Hepatocyte (in vitro differentiated cells): Measurements from ENCODE around the gene TRAF3. TPM values are rescaled to one million over a fixed set of nuclear protein-coding genes. Genes with fewer than 3 reads are reported as not detected.
A peak's percentile ranks its signal among the peaks of the same experiment; 100 is the strongest.

Source experiments
- DNase-seq: peaks from one replicate; pipeline ENCODE4 v3.0.0-alpha.2; 2016; ENCODE audit warnings: low spot score
- H2AFZ ChIP-seq: fragments of 200-600 bp; sonication (generic); 2 replicates; pipeline ENCODE4 v1.6.0; 2016; ENCODE audit warnings: antibody characterized with exemption, mild to moderate bottlenecking
- H3K27ac ChIP-seq: fragments of 200-600 bp; sonication (generic); 2 replicates; pipeline ENCODE4 v1.5.1; 2016; ENCODE audit warnings: mild to moderate bottlenecking
- H3K27me3 ChIP-seq: fragments of 200-600 bp; sonication (generic); 2 replicates; pipeline ENCODE4 v1.6.1; 2016
- H3K36me3 ChIP-seq: fragments of 200-600 bp; sonication (generic); replicated peaks from 2 replicates; pipeline ENCODE4 v1.5.1; 2016; ENCODE audit warnings: low read depth; ENCODE audit not compliant: insufficient read depth
- H3K4me1 ChIP-seq: fragments of 200-600 bp; sonication (generic); 2 replicates; pipeline ENCODE4 v1.5.1; 2016; ENCODE audit warnings: mild to moderate bottlenecking, moderate library complexity; ENCODE audit not compliant: insufficient read depth
- H3K4me2 ChIP-seq: fragments of 200-600 bp; sonication (generic); 2 replicates; pipeline ENCODE4 v1.6.0; 2016
- H3K4me3 ChIP-seq: fragments of 200-600 bp; sonication (generic); 2 replicates; pipeline ENCODE4 v1.5.1; 2016; ENCODE audit warnings: mild to moderate bottlenecking
- H3K79me2 ChIP-seq: fragments of 200-600 bp; sonication (generic); 2 replicates; pipeline ENCODE4 v1.6.0; 2017; ENCODE audit warnings: mild to moderate bottlenecking
- H3K9me2 ChIP-seq: fragments of 200-600 bp; sonication (generic); replicated peaks from 2 replicates; pipeline ENCODE4 v1.6.0; 2017; ENCODE audit warnings: mild to moderate bottlenecking; ENCODE audit not compliant: insufficient read depth
- H3K9me3 ChIP-seq: fragments of 200-600 bp; sonication (generic); 2 replicates; pipeline ENCODE4 v1.5.1; 2016; ENCODE audit warnings: low read depth, mild to moderate bottlenecking
- H4K20me1 ChIP-seq: fragments of 200-600 bp; sonication (generic); 2 replicates; pipeline ENCODE4 v1.6.0; 2016; ENCODE audit warnings: mild to moderate bottlenecking; ENCODE audit not compliant: insufficient read depth, poor library complexity, severe bottlenecking
- CTCF ChIP-seq: fragments of 200-600 bp; sonication (generic); IDR thresholded peaks from 2 replicates; pipeline ENCODE4 v1.5.1; 2016; ENCODE audit warnings: antibody characterized with exemption, mild to moderate bottlenecking; ENCODE audit not compliant: poor library complexity
- EZH2 ChIP-seq: fragments of 200-600 bp; sonication (generic); IDR thresholded peaks from 2 replicates; pipeline ENCODE4 v1.6.1; 2016; ENCODE audit warnings: antibody characterized with exemption, mild to moderate bottlenecking, borderline replicate concordance
- EZH2phosphoT487 ChIP-seq: fragments of 200-600 bp; sonication (generic); IDR thresholded peaks from one replicate; pipeline ENCODE4 v1.6.1; 2018; ENCODE audit warnings: antibody characterized with exemption, mild to moderate bottlenecking, low read depth, moderate library complexity; ENCODE audit not compliant: unreplicated experiment, severe bottlenecking
- WGBS: methylation state at CpG from one replicate; pipeline ENCODE4 v1.1.6; 2016; ENCODE audit warnings: low lambda C conversion rate; ENCODE audit errors: missing lambda C conversion rate; 5-methylcytosine and 5-hydroxymethylcytosine counted together
- polyA plus RNA-seq: library from polyadenylated mRNA; unstranded; fragments of >200 nt; fragmentation: Nextera tagmentation; extraction: Ambion mirVana; gene quantifications from 2 replicates; pipeline ENCODE4 v1.2.1, GENCODE V29; 2016
- total RNA-seq: library from RNA; depleted of rRNA; stranded (reverse); fragments of >200 nt; gene quantifications from 2 replicates; pipeline ENCODE4 v1.2.3, GENCODE V29; 2014

The TRAF3 gene
- total and polyA plus RNA-seq, 2 experiments from 2014 or later: 8.0 to 15.8 TPM

- DNase-seq: no peak
- 93% methylated on average over 4 of the region's 4 CpGs for WGBS
- Histone ChIP-seq H3K36me3 (no peaks in the 10 kb centered on the region), H3K79me2 (peaks cover 73% of the 10 kb centered on the region), H3K27ac (no peak overlapping the region), H3K27me3 (no peaks in the 10 kb centered on the region), H3K4me2 (no peak overlapping the region), H3K9me2 (no peaks in the 10 kb centered on the region), H3K4me1 (peaks cover 12% of the 10 kb centered on the region), H2AFZ (no peak overlapping the region), H3K4me3 (no peak overlapping the region), H3K9me3 (no peaks in the 10 kb centered on the region), H4K20me1 (peaks cover 3% of the 10 kb centered on the region)
- TF ChIP-seq CTCF (no peak), EZH2phosphoT487 (no peak), EZH2 (no peak)
Measured at GRCh38 chr14:102781063-102781462, 3.8 kb downstream of the TRAF3 start.

DNA sequence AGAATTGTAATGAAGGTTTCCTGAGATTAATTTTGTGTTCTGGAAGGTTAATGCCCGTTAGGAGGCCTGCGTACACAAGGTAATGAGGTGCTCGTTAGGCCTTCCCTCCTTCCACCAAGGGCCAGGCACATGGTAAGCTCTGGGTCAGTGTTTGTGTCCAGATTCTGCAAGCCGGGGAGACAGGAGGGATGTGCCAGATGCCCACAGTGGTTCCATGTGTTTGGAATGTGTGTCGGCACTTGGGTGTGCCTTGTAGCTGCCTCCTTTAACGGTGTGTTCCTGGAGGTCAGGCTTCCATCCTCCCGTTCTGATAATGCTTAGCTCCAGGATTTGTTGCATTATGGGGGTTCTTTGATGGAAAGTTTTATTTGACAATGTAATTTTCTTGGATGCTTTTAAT lies 5.7 kb downstream of the TRAF3 start:
- H4K20me1 ChIP-seq: peaks cover 3% of the 10 kb centered on the region
- no peaks in the 10 kb centered on the region for H3K36me3 ChIP-seq
- H3K4me2 ChIP-seq: no peak overlapping the region
- H3K27me3 ChIP-seq: no peaks in the 10 kb centered on the region
- DNase-seq: no peak
- no peak for TF ChIP-seq CTCF
- no peak for TF ChIP-seq EZH2phosphoT487
- TF ChIP-seq EZH2: no peak
- H3K4me3 ChIP-seq: no peak overlapping the region
- WGBS: 79% methylated on average over 7 of the region's 7 CpGs
- H3K79me2 ChIP-seq: peaks cover 92% of the 10 kb centered on the region
- no peaks in the 10 kb centered on the region for H3K9me2 ChIP-seq
- H3K9me3 ChIP-seq: no peaks in the 10 kb centered on the region
- no peak overlapping the region for H3K27ac ChIP-seq
- H2AFZ ChIP-seq: no peak overlapping the region
- H3K4me1 ChIP-seq: peaks cover 12% of the 10 kb centered on the region

DNA sequence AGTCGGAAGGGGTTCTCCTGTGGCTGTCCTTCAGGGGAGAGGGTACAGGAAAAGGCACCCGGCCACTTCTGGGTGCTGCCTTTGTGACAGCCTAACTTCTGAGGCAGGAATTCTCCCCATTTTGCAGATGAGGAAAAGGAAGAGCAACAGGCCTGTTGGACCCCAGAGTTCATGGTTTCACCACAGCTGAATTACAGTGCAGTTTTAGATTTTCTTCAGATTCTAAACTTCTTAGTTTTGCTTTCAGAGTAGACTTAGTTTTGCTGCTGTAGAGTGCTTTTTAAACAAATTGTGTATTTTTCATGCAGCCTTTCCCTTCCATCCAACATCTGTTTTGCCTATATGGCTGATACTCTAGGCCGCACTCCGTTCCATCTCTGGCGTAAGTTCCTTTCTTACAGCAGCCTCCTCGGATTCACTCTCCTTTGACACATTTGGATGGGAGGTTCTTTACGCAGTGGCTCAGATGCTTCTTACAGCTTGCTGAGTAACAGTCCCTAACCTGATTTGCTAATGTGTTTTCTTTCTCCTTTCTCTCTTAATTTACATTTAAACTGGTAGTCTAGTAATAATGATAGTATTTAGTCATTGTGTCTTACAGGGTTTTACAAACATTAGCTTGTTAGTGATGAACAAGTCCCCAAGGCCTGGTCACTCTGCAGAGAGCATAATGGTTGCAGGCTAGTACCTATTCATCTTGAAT lies 7.8 kb downstream of the TRAF3 start:
- Histone ChIP-seq H3K27me3 (no peaks in the 10 kb centered on the region), H3K27ac (no peak overlapping the region), H3K9me3 (no peaks in the 10 kb centered on the region), H3K4me1 (peaks cover 3% of the 10 kb centered on the region), H4K20me1 (peaks cover 3% of the 10 kb centered on the region), H3K9me2 (no peaks in the 10 kb centered on the region), H2AFZ (no peak overlapping the region), H3K4me2 (no peak overlapping the region), H3K4me3 (no peak overlapping the region), H3K79me2 (peaks cover 96% of the 10 kb centered on the region), H3K36me3 (no peaks in the 10 kb centered on the region)
- no peak for TF ChIP-seq EZH2
- no peak for TF ChIP-seq CTCF
- TF ChIP-seq EZH2phosphoT487: no peak
- no peak for DNase-seq
- 86% methylated on average over 7 of the region's 7 CpGs for WGBS

- H3K4me3 ChIP-seq: no peak overlapping the region
- no peaks in the 10 kb centered on the region for H3K9me3 ChIP-seq
- peaks cover 95% of the 10 kb centered on the region for H3K79me2 ChIP-seq
- H4K20me1 ChIP-seq: peaks cover 3% of the 10 kb centered on the region
- H3K27me3 ChIP-seq: no peaks in the 10 kb centered on the region
- no peaks in the 10 kb centered on the region for H3K4me1 ChIP-seq
- 70% methylated on average over 3 of the region's 3 CpGs for WGBS
- no peak overlapping the region for H3K4me2 ChIP-seq
- H2AFZ ChIP-seq: no peak overlapping the region
- no peaks in the 10 kb centered on the region for H3K9me2 ChIP-seq
- no peaks in the 10 kb centered on the region for H3K36me3 ChIP-seq
- no peak for DNase-seq
- H3K27ac ChIP-seq: no peak overlapping the region
- TF ChIP-seq CTCF (peak; percentile 7), EZH2phosphoT487 (no peak)
Measured at GRCh38 chr14:102785595-102785963, 8.3 kb downstream of the TRAF3 start.
